Osteoblast (primary cell): ENCODE data around the gene GNG12. TPM values are rescaled to one million over a fixed set of nuclear protein-coding genes. Genes with fewer than 3 reads are reported as not detected.

Experiments
- DNase-seq: peaks from one replicate; pipeline ENCODE4 v3.0.0; 2011; ENCODE audit warnings: low spot score, mixed read lengths; ENCODE audit not compliant: insufficient read length; ENCODE audit errors: missing footprints
- H2AFZ ChIP-seq: 2 replicates; pipeline ENCODE4 v1.6.0; 2011; ENCODE audit warnings: mild to moderate bottlenecking, low read length
- H3K27ac ChIP-seq: 2 replicates; pipeline ENCODE4 v1.5.1; 2011; ENCODE audit warnings: mild to moderate bottlenecking, low read depth, low read length, moderate library complexity
- H3K27me3 ChIP-seq: 2 replicates; pipeline ENCODE4 v1.6.0; 2012; ENCODE audit warnings: mild to moderate bottlenecking, control low read depth, inconsistent platforms, low read length, moderate library complexity; ENCODE audit not compliant: insufficient read depth
- H3K36me3 ChIP-seq: 2 replicates; pipeline ENCODE4 v1.5.1; 2011; ENCODE audit warnings: mild to moderate bottlenecking, low read length, control low read depth, moderate library complexity; ENCODE audit not compliant: insufficient read depth
- H3K4me1 ChIP-seq: 2 replicates; pipeline ENCODE4 v1.5.1; 2011; ENCODE audit warnings: mild to moderate bottlenecking, low read length, control low read depth, moderate library complexity; ENCODE audit not compliant: insufficient read depth
- H3K4me2 ChIP-seq: 2 replicates; pipeline ENCODE4 v1.6.0; 2011; ENCODE audit warnings: mild to moderate bottlenecking, low read length; ENCODE audit not compliant: insufficient read depth
- H3K4me3 ChIP-seq: fragments of 200-600 bp; sonication (generic); 3 replicates; pipeline ENCODE4 v1.5.1; 2012; ENCODE audit warnings: mild to moderate bottlenecking, low read length, inconsistent platforms; ENCODE audit not compliant: insufficient read depth
- H3K79me2 ChIP-seq: 2 replicates; pipeline ENCODE4 v1.6.0; 2012; ENCODE audit warnings: mild to moderate bottlenecking, low read length, control low read depth, inconsistent platforms; ENCODE audit not compliant: insufficient read depth
- H3K9me3 ChIP-seq: 2 replicates; pipeline ENCODE4 v1.5.1; 2011; ENCODE audit warnings: low read depth, low read length, control low read depth
- H4K20me1 ChIP-seq: 2 replicates; pipeline ENCODE4 v1.6.0; 2012; ENCODE audit warnings: mild to moderate bottlenecking, low read length, control low read depth; ENCODE audit not compliant: insufficient read depth
- total RNA-seq: library from RNA; depleted of rRNA; stranded (reverse); fragments of >200 nt; gene quantifications from 2 replicates; pipeline ENCODE4 v1.2.3, GENCODE V29; 2012
- TF ChIP-seq, protein P1 (sequence below): IDR thresholded peaks from 2 replicates; pipeline ENCODE4 v1.5.1; 2011; ENCODE audit warnings: mild to moderate bottlenecking, low read depth, low read length, moderate library complexity; ENCODE audit errors: extremely low read depth

GNG12 gene
- total RNA-seq, 1 donor: 219 TPM

- Histone ChIP-seq H2AFZ (no peak overlapping the region), H3K9me3 (no peaks in the 10 kb centered on the region), H3K79me2 (no peaks in the 10 kb centered on the region), H3K36me3 (no peaks in the 10 kb centered on the region), H3K4me3 (no peak overlapping the region), H3K27me3 (no peaks in the 10 kb centered on the region), H3K4me1 (peaks cover 22% of the 10 kb centered on the region), H3K4me2 (no peak overlapping the region), H4K20me1 (no peaks in the 10 kb centered on the region), H3K27ac (no peak overlapping the region)
- no peak for DNase-seq
- TF ChIP-seq, protein P1, sequence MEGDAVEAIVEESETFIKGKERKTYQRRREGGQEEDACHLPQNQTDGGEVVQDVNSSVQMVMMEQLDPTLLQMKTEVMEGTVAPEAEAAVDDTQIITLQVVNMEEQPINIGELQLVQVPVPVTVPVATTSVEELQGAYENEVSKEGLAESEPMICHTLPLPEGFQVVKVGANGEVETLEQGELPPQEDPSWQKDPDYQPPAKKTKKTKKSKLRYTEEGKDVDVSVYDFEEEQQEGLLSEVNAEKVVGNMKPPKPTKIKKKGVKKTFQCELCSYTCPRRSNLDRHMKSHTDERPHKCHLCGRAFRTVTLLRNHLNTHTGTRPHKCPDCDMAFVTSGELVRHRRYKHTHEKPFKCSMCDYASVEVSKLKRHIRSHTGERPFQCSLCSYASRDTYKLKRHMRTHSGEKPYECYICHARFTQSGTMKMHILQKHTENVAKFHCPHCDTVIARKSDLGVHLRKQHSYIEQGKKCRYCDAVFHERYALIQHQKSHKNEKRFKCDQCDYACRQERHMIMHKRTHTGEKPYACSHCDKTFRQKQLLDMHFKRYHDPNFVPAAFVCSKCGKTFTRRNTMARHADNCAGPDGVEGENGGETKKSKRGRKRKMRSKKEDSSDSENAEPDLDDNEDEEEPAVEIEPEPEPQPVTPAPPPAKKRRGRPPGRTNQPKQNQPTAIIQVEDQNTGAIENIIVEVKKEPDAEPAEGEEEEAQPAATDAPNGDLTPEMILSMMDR: no peak
Measured at GRCh38 chr1:67844988-67845387, 11.7 kb upstream of the GNG12 start.

GRCh38 chr1:67843746-67844145 lies 10.5 kb upstream of the GNG12 start:
- no peak for DNase-seq
- Histone ChIP-seq H3K4me3 (no peak overlapping the region), H3K27ac (peak overlapping the region; percentile 18), H3K4me2 (no peak overlapping the region), H3K9me3 (no peaks in the 10 kb centered on the region), H4K20me1 (no peaks in the 10 kb centered on the region), H3K27me3 (no peaks in the 10 kb centered on the region), H3K4me1 (peaks cover 27% of the 10 kb centered on the region), H3K79me2 (no peaks in the 10 kb centered on the region), H3K36me3 (no peaks in the 10 kb centered on the region), H2AFZ (no peak overlapping the region)
- TF ChIP-seq, protein P1: no peak

DNA sequence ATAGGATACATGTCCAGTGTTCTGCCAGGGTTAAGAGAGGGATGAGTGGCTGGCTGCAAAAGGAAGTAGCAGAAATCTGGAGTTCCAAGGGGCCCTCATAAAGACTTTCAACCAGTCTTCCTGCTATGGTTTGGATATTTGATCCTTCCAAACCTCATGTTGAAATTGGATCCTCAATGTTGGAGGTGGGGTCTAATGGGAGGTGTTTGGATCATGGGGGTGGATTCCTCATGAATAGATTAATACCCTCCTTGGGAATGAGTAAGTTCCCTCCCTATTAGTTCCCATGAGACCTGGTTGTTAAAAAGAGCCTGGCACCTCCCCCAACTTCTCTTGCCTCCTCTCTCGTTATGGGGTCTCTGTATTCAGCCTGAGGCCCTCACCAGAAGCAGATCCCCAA lies 10.1 kb upstream of the GNG12 start:
- peak overlapping the region; percentile 18 for H3K27ac ChIP-seq
- H3K4me2 ChIP-seq: no peak overlapping the region
- no peaks in the 10 kb centered on the region for H3K27me3 ChIP-seq
- no peaks in the 10 kb centered on the region for H3K36me3 ChIP-seq
- H3K4me1 ChIP-seq: peaks cover 32% of the 10 kb centered on the region
- no peak overlapping the region for H3K4me3 ChIP-seq
- no peak overlapping the region for H2AFZ ChIP-seq
- no peaks in the 10 kb centered on the region for H3K79me2 ChIP-seq
- TF ChIP-seq, protein P1: no peak
- no peaks in the 10 kb centered on the region for H3K9me3 ChIP-seq
- no peak for DNase-seq
- H4K20me1 ChIP-seq: no peaks in the 10 kb centered on the region

GRCh38 chr1:67840449-67840848 lies 7.2 kb upstream of the GNG12 start:
- peak overlapping the region; percentile 21 for H3K4me2 ChIP-seq
- H4K20me1 ChIP-seq: no peaks in the 10 kb centered on the region
- H2AFZ ChIP-seq: no peak overlapping the region
- H3K36me3 ChIP-seq: no peaks in the 10 kb centered on the region
- H3K4me1 ChIP-seq: peaks cover 54% of the 10 kb centered on the region
- TF ChIP-seq, protein P1: no peak
- no peaks in the 10 kb centered on the region for H3K9me3 ChIP-seq
- peak overlapping the region; percentile 29 for H3K27ac ChIP-seq
- peak; percentile 81 for DNase-seq
- H3K79me2 ChIP-seq: no peaks in the 10 kb centered on the region
- no peaks in the 10 kb centered on the region for H3K27me3 ChIP-seq
- no peak overlapping the region for H3K4me3 ChIP-seq
